ENCODE measurements around the gene TBC1D22A.

GRCh38 chr22:47052236-47053012 is 290.0 kb downstream of the TBC1D22A start:
- TF ChIP-seq CTCF (IDR thresholded peaks at IDR 0.05; ENCODE audit: poor library complexity): no peak
- TF ChIP-seq EZH2phosphoT487 (IDR thresholded peaks at IDR 0.05; ENCODE audit: low read depth, severe bottlenecking, unreplicated experiment): no peak
- no peak for TF ChIP-seq EZH2 (IDR thresholded peaks at IDR 0.05; ENCODE audit: borderline replicate concordance)
